GM19043 (cell line): ENCODE results near the gene PHF14.

Experiments
- ATAC-seq: cut with Tn5 transposase; IDR thresholded peaks from one replicate; pipeline ENCODE4 v1.9.1; 2021; ENCODE audit warnings: low read depth; ENCODE audit not compliant: unreplicated experiment

PHF14 gene

GRCh38 chr7:11168650-11169170 lies 195.0 kb downstream of the PHF14 start:
- no peak for ATAC-seq

DNA sequence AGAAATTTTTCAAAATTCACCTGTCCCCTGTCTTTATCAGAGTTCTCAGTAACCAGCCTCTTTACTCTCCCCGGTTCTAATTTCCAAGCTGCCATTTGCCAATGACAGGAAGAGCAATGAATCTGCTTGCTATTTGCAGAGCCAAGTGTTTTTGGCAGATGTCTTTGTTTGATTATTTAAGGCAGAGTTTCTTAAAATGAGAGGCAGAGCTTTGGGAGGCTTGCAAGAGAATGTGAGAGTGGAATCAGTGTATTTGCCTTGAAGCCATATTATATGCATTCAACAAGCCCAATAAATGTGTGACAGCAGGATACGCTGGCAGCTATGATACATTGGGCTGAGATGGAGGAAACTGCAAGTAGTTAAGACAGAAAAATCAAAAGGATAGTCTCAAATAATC lies 196.5 kb downstream of the PHF14 start:
- ATAC-seq: no peak

GRCh38 chr7:11170863-11171568 lies 197.3 kb downstream of the PHF14 start:
- no peak for ATAC-seq

DNA sequence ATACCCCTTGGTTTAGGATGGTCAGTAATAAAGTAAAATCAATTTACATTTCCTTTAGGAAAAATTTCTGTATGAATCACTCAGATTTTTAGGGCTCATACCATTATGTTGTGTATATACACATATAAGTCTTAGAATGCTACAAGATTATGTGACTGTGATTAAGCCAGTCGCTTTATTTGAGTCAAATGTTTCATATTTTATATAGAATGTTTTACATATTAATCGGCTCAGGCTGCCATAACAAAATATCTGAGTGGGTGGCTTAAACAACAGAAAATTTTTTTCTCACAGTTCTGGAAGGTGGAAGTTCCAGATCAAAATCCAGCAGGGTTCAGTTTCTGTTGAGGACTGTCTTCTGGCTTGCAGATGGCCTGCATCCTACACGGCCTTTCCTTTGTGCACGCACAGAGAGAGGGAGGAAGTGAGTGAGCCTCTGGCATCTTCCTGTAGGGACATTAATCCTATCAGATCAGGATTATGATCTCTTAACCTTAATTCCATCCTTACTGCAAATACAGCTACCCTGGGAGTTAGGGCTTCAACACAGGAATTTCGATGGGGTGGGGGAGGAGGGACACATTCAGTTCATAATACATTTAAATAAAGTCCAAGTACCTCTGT lies 198.0 kb downstream of the PHF14 start:
- ATAC-seq: no peak

- ATAC-seq: no peak
These were observed 199.2 kb downstream of the PHF14 start for GRCh38 chr7:11172835-11173234.

- ATAC-seq: no peak
These were observed 201.7 kb downstream of the PHF14 start for GRCh38 chr7:11175371-11175770.

GRCh38 chr7:11175887-11176286 lies 202.2 kb downstream of the PHF14 start:
- no peak for ATAC-seq

DNA sequence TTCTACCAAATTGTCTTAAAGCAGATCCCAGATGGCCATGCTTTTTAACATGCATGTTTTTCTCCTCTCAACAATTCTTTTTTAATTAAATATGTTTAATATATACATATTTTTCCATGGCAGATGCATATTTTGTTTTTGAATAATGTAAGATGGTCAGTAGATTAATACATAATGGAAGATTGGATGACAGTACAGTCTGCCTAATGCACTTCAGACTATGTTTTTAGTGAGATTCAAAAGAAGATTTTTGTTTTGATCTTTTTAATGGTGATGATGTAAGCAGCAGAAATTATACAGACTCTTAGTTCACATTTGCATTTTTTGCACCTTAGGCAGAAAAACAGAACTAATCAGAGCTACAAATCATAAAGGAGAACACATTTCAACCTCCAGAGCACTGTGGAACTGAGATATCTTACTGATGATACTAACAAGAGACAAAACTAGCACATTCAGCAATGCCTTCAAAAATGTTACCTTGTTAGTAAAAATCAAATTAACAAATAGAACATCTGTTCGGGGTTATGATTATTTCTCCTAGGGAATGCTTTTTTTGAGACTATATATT lies 203.4 kb downstream of the PHF14 start:
- ATAC-seq: no peak

DNA sequence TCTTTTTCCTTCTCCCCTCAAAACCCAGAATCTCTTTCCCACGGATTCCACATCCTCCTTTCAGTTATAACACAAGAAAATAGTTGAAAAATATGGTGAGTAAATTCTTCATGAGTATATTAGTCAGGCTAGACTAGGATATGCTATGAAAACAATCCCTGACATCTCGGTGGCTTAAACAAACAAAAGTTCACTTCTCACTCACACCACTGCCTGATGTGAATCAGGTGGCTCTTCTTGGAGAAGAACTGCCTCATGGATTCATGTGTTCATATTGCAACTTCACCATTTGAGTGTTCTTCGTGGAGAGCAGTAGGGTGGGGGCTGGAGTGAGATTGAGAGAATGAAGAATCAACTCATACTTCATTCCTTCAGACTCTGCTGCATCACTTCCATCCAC lies 204.1 kb downstream of the PHF14 start:
- ATAC-seq: no peak

DNA sequence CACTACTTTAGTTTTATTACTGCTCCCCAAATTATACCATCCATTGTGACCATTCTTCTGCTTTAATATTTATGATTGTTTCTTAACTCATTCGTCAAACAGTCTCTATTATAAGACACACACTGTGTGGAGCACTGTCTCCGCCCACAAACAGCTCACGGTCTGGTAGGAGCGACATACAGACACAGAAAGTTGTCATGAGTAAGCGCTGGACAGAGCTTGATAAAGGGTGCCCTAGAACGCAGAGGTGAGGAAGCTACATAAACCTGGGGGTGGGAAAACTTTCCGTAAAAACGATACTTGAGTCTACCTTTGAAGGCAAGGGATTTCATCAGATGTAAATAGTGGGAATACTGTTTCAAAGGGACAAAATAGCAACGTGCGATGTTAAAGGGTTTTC lies 207.9 kb downstream of the PHF14 start:
- no peak for ATAC-seq

DNA sequence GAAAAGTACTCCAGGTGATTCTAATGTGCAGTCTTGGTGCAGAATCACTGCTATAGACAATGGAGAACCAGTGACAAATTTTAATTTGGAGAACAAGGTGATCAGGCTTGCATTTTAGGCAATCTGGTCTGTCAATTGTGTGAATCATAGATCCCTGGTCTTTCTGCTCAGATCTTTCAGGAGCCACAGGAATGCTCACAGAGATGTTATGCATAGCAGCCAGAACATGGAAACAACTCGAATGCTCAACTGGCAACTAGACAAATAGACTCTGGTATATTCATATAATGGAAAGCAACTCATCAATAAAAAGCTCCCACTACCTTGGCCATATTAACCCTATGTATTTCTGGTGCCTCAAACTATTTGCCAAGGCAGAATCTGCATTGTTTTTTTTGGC lies 209.1 kb downstream of the PHF14 start:
- ATAC-seq: no peak

DNA sequence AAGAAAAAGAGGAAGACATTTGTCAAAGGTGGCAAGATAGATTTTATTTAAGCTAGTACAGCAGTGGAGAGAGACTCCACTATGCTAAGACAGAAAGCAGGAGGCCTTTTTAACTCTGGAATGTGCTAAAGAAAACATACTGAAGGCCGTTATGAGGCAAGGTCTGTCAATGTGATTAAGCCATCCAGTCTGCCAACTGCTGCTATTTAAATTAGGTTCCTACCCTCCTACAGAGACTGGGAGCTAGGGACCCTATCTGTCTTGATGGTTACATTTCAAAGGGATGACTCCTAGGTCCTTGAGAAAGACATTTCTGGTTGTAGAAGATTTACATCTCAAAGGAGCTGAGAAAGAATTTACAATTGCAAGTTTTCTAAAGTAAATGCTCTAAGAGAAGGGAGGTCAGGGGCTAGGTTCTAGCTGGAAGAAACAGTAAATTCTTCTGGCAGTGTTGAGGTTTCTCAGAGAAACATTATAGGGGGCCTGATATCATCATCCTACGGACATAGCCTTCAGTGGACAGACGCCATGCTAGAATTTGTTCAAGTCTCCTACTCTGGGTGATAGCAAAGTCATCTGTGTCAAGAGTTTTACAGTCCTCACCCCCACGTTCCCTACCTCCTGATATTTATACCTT lies 211.6 kb downstream of the PHF14 start:
- no peak for ATAC-seq

DNA sequence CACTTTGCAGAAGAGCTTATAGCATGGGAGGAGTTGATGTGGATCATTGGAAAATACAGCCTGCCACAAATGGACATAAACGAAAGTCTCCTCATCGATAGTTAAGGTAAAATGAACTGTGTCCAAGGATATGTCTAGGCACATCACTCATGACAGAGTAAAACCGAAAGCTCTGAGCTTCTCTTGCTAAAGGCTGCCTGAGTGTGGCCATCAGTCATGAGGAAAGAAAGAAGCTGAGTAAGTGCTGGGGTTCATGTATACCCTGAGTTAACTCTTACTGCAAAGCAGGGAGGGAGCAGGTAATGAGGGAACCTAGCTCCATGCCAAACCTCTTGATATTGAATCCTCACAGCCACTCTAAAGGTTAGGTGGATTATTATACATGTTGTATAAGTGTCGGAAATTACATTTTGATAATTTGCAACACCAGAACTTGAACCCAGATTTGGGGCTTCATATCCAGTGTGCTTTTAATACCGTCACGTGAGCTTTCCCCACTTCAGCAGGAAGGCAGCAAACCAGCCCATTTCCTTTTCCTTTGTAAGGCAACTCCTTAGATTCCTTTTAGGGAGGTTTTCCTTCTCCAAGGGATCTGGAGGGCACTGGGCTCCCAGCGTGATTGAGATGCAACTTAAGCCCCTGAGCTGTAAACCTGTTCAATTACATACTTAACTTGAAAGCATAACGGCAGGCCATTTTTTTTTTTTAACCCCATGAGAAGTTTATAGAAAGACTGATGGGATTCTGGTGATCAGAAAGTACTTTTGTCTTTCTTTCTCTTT lies 215.0 kb downstream of the PHF14 start:
- no peak for ATAC-seq

DNA sequence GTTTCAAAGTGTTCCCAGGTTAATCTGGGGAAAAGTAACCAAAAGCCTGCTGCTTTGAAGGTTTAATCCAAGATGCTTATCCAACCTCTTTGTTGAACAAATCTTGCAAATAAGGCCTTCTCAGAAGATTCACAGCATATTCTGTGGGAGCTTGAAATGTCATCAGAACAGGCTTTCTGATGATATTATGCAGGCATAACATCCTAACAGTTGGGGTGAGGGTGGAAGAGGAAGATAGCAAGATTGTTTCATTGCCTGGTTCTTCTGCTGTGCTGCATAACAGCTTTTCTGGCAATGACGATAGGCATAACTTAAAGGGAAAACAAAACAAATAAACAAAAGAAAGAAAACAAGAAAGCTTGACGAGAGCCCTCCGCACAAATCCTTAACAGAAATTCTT lies 217.4 kb downstream of the PHF14 start:
- ATAC-seq: no peak

GRCh38 chr7:11191574-11192220 lies 218.0 kb downstream of the PHF14 start:
- no peak for ATAC-seq

- no peak for ATAC-seq
These were observed 218.8 kb downstream of the PHF14 start for GRCh38 chr7:11192506-11192905.

GRCh38 chr7:11193131-11193867 lies 219.6 kb downstream of the PHF14 start:
- ATAC-seq: no peak

DNA sequence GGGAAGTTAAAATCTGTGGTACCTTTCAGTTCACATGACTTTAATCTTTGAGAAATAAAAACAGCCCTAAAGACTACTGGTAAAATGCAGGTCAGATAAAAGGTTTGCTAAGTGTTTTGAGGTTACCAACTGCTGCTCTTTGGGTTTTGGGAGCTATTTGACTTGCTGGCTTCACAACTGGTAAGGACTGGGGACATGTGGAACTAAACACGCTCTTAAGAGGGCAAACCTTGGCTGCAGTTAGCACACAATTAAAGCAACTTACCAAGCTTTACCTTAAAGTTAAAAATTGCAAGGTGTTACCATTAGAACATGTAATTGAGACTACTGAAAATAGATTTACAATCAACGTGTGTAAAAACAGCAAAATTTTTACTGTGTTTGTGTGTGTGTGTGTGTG lies 220.2 kb downstream of the PHF14 start:
- no peak for ATAC-seq

GRCh38 chr7:11194492-11194891 lies 220.8 kb downstream of the PHF14 start:
- no peak for ATAC-seq

- no peak for ATAC-seq
These were observed 221.8 kb downstream of the PHF14 start for GRCh38 chr7:11195502-11195901.
